ENCODE measurements around the gene DNAJB12.
A peak's percentile ranks its signal among the peaks of the same experiment; 100 is the strongest.
"Not testable (repeated sequence)": the region's sequence is repeated elsewhere in the genome, so short reads cannot be mapped to it uniquely, and the experiment has no call there.

DNAJB12 gene

GRCh38 chr10:72332423-72333111 is 22.2 kb downstream of the DNAJB12 start:
- Histone ChIP-seq H3K27me3 (ENCODE audit: control insufficient read depth, insufficient read depth, low read length, poor library complexity, severe bottlenecking) (no peaks in the 10 kb centered on the region), H3K9me3 (ENCODE audit: control insufficient read depth, low read length) (no peaks in the 10 kb centered on the region), H3K27ac (ENCODE audit: insufficient read depth, low read depth, low read length, poor library complexity, severe bottlenecking) (peak overlapping the region; percentile 68), H3K4me3 (ENCODE audit: insufficient read depth, low read depth, low read length) (no peak overlapping the region), H3K36me3 (ENCODE audit: control insufficient read depth, insufficient read depth, low read length) (peaks cover 7% of the 10 kb centered on the region), H3K4me1 (ENCODE audit: control insufficient read depth, insufficient read depth, low read length) (peaks cover 77% of the 10 kb centered on the region)
- WGBS, 2 experiments: 76 to 80% methylated on average over 12 of the region's 12 CpGs

DNA sequence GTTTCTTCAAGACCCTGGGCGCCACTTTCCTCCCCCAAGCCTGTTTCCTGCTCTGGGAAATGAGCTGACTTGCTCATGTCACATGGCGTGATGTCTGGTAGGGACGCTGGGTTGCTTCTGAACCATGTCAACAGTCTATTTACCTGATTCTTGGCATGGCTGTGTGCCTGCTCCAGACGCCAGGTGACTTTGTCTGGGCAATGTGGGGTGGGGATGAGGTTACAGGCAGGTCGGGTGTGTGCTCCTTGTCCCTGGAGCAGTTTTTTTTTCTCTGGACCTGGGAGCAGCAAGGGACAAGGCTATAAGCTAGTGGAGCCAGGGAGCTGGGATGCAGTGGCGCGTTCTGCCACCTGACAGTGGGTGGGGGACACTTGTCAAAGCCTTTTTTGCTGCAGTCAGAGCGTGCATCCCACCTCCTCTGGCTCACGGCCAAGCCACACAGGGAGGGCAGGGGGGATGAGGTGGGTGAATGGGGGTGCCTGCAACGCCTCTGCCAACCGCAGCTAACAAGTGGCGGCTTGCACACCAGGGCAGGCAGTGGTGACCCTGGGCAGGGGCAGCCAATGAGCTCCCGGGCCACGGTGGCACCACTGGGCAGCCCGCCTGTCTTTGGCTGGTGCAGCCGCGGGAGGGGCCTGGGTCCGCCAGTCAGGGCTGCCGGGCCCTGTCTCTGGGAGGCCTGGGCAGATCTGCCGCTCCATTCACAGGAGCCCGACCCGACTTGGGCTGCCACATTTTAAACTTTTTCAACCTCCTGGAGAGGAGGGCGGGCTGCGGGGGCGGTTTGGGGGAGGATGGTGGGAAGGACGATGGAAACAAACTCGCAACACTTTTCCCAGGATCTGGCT is 22.9 kb downstream of the DNAJB12 start:
- Histone ChIP-seq H3K4me1 (ENCODE audit: control insufficient read depth, insufficient read depth, low read length) (peaks cover 75% of the 10 kb centered on the region), H3K27ac (ENCODE audit: insufficient read depth, low read depth, low read length, poor library complexity, severe bottlenecking) (peak overlapping the region; percentile 68), H3K4me3 (ENCODE audit: insufficient read depth, low read depth, low read length) (no peak overlapping the region), H3K9me3 (ENCODE audit: control insufficient read depth, low read length) (no peaks in the 10 kb centered on the region), H3K27me3 (ENCODE audit: control insufficient read depth, insufficient read depth, low read length, poor library complexity, severe bottlenecking) (no peaks in the 10 kb centered on the region), H3K36me3 (ENCODE audit: control insufficient read depth, insufficient read depth, low read length) (peaks cover 7% of the 10 kb centered on the region)
- WGBS, 2 experiments: 60 to 64% methylated on average over 27 of the region's 27 CpGs

- peaks cover 62% of the 10 kb centered on the region for H3K4me1 ChIP-seq (ENCODE audit: control insufficient read depth, insufficient read depth, low read length)
- no peak overlapping the region for H3K27ac ChIP-seq (ENCODE audit: insufficient read depth, low read depth, low read length, poor library complexity, severe bottlenecking)
- no peak overlapping the region for H3K4me3 ChIP-seq (ENCODE audit: insufficient read depth, low read depth, low read length)
- no peaks in the 10 kb centered on the region for H3K27me3 ChIP-seq (ENCODE audit: control insufficient read depth, insufficient read depth, low read length, poor library complexity, severe bottlenecking)
- H3K9me3 ChIP-seq (ENCODE audit: control insufficient read depth, low read length): no peaks in the 10 kb centered on the region
- WGBS, 2 experiments: 91 to 97% methylated on average over 2 of the region's 2 CpGs
- H3K36me3 ChIP-seq (ENCODE audit: control insufficient read depth, insufficient read depth, low read length): no peaks in the 10 kb centered on the region
These were observed 24.7 kb downstream of the DNAJB12 start for GRCh38 chr10:72330069-72330426.

- no peaks in the 10 kb centered on the region for H3K9me3 ChIP-seq (ENCODE audit: control insufficient read depth, low read length)
- no peak overlapping the region for H3K4me3 ChIP-seq (ENCODE audit: insufficient read depth, low read depth, low read length)
- H3K36me3 ChIP-seq (ENCODE audit: control insufficient read depth, insufficient read depth, low read length): no peaks in the 10 kb centered on the region
- H3K4me1 ChIP-seq (ENCODE audit: control insufficient read depth, insufficient read depth, low read length): peaks cover 61% of the 10 kb centered on the region
- H3K27me3 ChIP-seq (ENCODE audit: control insufficient read depth, insufficient read depth, low read length, poor library complexity, severe bottlenecking): no peaks in the 10 kb centered on the region
- H3K27ac ChIP-seq (ENCODE audit: insufficient read depth, low read depth, low read length, poor library complexity, severe bottlenecking): peak overlapping the region; percentile 50
- 81 to 83% methylated on average over 11 of the region's 11 CpGs for WGBS, 2 experiments
These were observed 25.2 kb downstream of the DNAJB12 start for GRCh38 chr10:72329290-72330068.

GRCh38 chr10:72328829-72329204 is 25.9 kb downstream of the DNAJB12 start:
- WGBS, 2 experiments: 56 to 60% methylated on average over 5 of the region's 5 CpGs
- Histone ChIP-seq H3K4me3 (ENCODE audit: insufficient read depth, low read depth, low read length) (no peak overlapping the region), H3K36me3 (ENCODE audit: control insufficient read depth, insufficient read depth, low read length) (no peaks in the 10 kb centered on the region), H3K9me3 (ENCODE audit: control insufficient read depth, low read length) (no peaks in the 10 kb centered on the region), H3K27ac (ENCODE audit: insufficient read depth, low read depth, low read length, poor library complexity, severe bottlenecking) (peak overlapping the region; percentile 50), H3K4me1 (ENCODE audit: control insufficient read depth, insufficient read depth, low read length) (peaks cover 62% of the 10 kb centered on the region), H3K27me3 (ENCODE audit: control insufficient read depth, insufficient read depth, low read length, poor library complexity, severe bottlenecking) (no peaks in the 10 kb centered on the region)

- H3K27ac ChIP-seq (ENCODE audit: insufficient read depth, low read depth, low read length, poor library complexity, severe bottlenecking): no peak overlapping the region
- 51 to 52% methylated on average over 14 of the region's 14 CpGs for WGBS, 2 experiments
These were observed 26.5 kb downstream of the DNAJB12 start for GRCh38 chr10:72328045-72328828.

GRCh38 chr10:72326665-72327603 is 27.8 kb downstream of the DNAJB12 start:
- WGBS, 2 experiments: 92 to 93% methylated on average over 32 of the region's 32 CpGs
- not testable (repeated sequence) for H3K27ac ChIP-seq (ENCODE audit: insufficient read depth, low read depth, low read length, poor library complexity, severe bottlenecking); H3K9me3 ChIP-seq (ENCODE audit: control insufficient read depth, low read length); H3K27me3 ChIP-seq (ENCODE audit: control insufficient read depth, insufficient read depth, low read length, poor library complexity, severe bottlenecking); H3K36me3 ChIP-seq (ENCODE audit: control insufficient read depth, insufficient read depth, low read length); H3K4me3 ChIP-seq (ENCODE audit: insufficient read depth, low read depth, low read length)
- peaks cover 48% of the 10 kb centered on the region for H3K4me1 ChIP-seq (ENCODE audit: control insufficient read depth, insufficient read depth, low read length)

More at GRCh38 chr10:72328045-72328828, 26.5 kb downstream of the DNAJB12 start:
- Histone ChIP-seq H3K27me3 (ENCODE audit: control insufficient read depth, insufficient read depth, low read length, poor library complexity, severe bottlenecking) (no peaks in the 10 kb centered on the region), H3K4me3 (ENCODE audit: insufficient read depth, low read depth, low read length) (no peak overlapping the region), H3K9me3 (ENCODE audit: control insufficient read depth, low read length) (no peaks in the 10 kb centered on the region), H3K36me3 (ENCODE audit: control insufficient read depth, insufficient read depth, low read length) (no peaks in the 10 kb centered on the region), H3K4me1 (ENCODE audit: control insufficient read depth, insufficient read depth, low read length) (peaks cover 59% of the 10 kb centered on the region)

GRCh38 chr10:72325243-72326175 is 29.2 kb downstream of the DNAJB12 start:
- WGBS, 2 experiments: 75 to 78% methylated on average over 49 of the region's 49 CpGs
- not testable (repeated sequence) for H3K27me3 ChIP-seq (ENCODE audit: control insufficient read depth, insufficient read depth, low read length, poor library complexity, severe bottlenecking); H3K36me3 ChIP-seq (ENCODE audit: control insufficient read depth, insufficient read depth, low read length); H3K9me3 ChIP-seq (ENCODE audit: control insufficient read depth, low read length); H3K4me3 ChIP-seq (ENCODE audit: insufficient read depth, low read depth, low read length)
- H3K27ac ChIP-seq (ENCODE audit: insufficient read depth, low read depth, low read length, poor library complexity, severe bottlenecking): peak overlapping the region; percentile 67
- H3K4me1 ChIP-seq (ENCODE audit: control insufficient read depth, insufficient read depth, low read length): peaks cover 53% of the 10 kb centered on the region
